Medulla oblongata (tissue), 1 donor: ENCODE results near the gene POLR2A.

ENCODE experiments used
- DNase-seq: peaks from one replicate; pipeline ENCODE4 v3.0.0-alpha.2; 2015; ENCODE audit errors: extremely low spot score

POLR2A gene

DNA sequence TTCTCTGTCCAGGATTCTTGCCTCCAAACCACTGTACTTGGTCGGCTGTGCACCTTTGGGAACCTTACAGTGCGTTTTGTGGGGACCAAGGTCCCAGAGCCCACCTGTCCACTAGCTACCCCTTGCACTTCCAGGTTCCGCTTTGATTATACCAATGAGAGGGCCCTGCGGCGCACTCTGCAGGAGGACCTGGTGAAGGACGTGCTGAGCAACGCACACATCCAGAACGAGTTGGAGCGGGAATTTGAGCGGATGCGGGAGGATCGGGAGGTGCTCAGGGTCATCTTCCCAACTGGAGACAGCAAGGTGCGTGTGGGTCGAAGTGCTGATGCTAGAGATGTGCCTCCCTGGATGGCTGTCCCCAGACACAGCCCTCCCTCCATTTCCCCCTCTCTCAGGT is 18.8 kb downstream of the POLR2A start:
- DNase-seq: no peak

DNA sequence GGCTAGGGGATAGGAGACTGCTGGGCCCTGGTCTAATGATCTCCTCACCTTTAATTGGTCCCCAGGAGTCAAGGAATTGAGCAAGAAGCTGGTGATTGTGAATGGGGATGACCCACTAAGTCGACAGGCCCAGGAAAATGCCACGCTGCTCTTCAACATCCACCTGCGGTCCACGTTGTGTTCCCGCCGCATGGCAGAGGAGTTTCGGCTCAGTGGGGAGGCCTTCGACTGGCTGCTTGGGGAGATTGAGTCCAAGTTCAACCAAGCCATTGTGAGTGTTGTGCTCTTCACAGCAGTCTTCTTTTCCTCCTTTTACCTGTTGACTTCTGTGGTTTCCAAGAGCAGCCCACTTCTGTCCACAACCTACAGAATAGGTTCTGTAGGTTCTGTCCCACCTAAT is 19.4 kb downstream of the POLR2A start:
- no peak for DNase-seq

DNA sequence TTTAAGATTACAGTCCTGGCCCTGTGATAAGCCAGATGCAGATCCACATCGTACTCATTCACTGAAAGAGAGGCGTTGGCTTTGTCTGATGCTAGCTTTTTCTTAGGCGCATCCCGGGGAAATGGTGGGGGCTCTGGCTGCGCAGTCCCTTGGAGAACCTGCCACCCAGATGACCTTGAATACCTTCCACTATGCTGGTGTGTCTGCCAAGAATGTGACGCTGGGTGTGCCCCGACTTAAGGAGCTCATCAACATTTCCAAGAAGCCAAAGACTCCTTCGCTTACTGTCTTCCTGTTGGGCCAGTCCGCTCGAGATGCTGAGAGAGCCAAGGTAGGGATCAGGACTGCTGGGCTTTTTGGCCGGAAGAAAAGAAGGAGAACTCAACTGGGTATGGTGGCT is 24.0 kb downstream of the POLR2A start:
- DNase-seq: no peak

DNA sequence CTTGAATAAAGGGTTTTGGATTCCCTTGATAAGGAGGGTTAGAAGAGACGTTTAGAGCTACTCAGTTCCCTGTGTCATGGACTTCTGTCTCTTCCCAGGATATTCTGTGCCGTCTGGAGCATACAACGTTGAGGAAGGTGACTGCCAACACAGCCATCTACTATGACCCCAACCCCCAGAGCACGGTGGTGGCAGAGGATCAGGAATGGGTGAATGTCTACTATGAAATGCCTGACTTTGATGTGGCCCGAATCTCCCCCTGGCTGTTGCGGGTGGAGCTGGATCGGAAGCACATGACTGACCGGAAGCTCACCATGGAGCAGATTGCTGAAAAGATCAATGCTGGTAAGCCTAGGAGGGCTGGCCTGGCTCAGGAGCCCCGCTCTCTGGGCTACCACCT is 24.7 kb downstream of the POLR2A start:
- no peak for DNase-seq

DNA sequence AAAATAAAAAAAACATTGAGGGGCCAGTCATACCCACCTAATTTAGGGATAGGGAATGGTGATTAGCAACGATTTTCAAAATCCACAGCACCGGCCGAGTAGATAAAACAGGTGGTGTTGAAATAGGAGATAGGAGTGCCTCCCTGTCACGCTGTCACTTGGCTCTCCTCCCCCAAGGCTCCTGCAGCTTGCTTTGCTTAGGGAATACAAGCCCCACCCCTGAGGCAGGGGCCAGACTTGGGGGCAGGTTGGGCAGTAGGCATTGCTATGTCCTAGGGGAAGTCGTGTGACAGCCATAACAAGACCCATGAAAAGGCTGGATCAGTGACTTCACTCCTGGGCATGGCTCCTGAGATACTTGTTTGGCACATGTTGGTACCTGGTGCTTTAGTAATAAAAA is 25.8 kb downstream of the POLR2A start:
- no peak for DNase-seq

DNA sequence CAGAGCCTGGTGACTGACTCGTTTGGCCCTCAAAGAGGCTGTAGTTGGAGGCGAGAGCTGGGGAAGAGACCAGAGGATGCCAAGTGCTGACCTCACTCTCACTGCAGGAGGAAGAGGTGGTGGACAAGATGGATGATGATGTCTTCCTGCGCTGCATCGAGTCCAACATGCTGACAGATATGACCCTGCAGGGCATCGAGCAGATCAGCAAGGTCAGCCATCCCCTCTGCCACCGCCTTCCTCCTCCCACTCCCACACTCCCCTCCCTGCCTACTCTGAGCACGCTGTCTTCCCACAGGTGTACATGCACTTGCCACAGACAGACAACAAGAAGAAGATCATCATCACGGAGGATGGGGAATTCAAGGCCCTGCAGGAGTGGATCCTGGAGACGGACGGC is 26.9 kb downstream of the POLR2A start:
- DNase-seq: no peak

DNA sequence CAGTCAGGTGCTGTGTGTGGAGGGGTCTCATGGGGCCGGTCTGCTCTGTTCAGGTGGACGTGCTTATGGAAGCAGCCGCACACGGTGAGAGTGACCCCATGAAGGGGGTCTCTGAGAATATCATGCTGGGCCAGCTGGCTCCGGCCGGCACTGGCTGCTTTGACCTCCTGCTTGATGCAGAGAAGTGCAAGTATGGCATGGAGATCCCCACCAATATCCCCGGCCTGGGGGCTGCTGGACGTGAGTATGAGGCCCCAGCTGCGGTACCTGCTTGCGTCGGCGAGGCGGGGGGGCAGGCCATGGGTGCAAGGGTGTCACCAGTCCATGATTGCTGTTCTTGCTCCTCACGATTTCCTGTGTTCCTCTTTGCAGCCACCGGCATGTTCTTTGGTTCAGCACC is 27.9 kb downstream of the POLR2A start:
- no peak for DNase-seq

DNA sequence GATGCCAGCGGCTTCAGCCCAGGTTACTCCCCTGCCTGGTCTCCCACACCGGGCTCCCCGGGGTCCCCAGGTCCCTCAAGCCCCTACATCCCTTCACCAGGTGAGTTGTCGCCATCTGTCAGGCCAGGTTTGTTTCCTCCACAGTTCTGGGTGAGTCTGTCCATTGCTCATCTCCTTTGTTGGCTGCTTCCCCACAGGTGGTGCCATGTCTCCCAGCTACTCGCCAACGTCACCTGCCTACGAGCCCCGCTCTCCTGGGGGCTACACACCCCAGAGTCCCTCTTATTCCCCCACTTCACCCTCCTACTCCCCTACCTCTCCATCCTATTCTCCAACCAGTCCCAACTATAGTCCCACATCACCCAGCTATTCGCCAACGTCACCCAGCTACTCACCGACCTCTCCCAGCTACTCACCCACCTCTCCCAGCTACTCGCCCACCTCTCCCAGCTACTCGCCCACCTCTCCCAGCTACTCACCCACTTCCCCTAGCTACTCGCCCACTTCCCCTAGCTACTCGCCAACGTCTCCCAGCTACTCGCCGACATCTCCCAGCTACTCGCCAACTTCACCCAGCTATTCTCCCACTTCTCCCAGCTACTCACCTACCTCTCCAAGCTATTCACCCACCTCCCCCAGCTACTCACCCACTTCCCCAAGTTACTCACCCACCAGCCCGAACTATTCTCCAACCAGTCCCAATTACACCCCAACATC is 28.8 kb downstream of the POLR2A start:
- no peak for DNase-seq

DNA sequence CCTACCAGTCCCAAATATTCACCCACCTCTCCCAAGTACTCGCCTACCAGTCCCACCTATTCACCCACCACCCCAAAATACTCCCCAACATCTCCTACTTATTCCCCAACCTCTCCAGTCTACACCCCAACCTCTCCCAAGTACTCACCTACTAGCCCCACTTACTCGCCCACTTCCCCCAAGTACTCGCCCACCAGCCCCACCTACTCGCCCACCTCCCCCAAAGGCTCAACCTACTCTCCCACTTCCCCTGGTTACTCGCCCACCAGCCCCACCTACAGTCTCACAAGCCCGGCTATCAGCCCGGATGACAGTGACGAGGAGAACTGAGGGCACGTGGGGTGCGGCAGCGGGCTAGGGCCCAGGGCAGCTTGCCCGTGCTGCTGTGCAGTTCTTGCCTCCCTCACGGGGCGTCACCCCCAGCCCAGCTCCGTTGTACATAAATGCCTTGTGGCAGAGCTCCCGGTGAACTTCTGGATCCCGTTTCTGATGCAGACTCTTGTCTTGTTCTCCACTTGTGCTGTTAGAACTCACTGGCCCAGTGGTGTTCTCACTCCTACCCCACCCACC is 29.8 kb downstream of the POLR2A start:
- DNase-seq: no peak

DNA sequence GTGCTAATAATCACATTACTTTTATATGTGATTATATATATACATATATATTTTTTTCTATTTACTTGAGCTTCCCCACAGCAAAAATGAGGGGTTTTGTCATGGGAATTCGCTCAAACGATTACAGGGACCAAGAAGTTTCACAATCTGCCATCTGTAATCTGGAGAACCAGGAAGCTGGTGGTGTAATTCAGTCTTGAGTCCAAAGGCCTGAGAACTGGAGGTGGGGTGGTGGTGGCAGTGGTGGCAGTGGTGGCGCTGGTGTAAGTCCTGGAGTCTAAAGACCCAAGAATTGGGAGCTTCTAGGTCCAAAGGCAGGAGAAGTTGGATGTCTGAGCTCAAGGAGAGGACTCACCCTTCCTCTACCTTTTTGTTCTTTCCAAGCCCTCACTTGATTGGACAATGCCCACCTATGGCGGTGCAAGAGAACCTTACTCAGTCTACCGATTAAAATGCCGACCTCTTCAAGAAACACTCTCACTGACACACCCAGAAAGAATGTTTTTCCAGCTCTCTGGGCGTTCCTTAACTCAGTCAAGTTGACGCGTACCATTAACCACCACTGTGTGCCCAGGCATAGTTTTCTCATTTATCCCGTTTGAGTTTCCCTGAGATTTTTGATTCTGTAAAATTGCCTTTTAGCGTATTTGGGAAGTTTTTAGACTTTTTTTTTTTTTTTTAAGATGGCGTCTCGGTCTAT is 31.9 kb downstream of the POLR2A start:
- no peak for DNase-seq

DNA sequence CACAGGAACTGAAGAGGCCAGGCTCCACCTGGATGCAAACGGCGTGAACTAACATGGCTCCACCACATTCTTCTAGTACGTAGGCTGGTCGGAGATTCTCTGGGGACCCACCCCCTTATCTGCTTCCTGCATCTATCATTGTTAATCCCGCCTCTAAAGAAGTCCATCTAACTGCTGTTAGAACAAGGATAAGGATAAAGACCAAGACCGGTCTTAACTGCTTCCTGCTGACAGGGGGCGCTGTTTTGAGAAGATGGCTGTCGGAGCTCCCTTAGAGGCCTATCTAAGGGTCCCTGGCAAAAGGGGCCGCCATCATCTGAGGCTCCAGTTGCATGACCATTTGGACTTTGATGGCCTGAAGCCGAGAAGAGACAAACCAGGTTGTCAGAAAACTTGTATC is 38.9 kb downstream of the POLR2A start:
- DNase-seq: no peak

DNA sequence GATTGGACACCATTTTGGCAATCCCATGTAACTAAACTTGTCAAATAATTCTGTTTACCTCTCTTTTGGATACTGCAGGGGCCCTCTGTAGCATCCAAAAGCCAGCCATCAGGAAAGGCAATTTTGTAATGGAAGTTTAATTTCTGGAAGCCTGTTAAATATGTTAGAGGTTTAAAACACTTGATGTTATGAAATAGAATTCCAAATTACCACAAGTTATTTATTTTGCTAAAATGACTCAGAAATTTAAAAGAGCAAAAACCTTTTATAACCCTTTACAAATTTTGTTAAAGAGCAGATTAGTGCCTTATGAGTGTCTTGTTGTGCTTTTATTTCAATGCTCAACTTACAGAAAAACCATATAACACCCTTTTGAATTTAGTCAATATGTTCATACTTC is 44.7 kb downstream of the POLR2A start:
- DNase-seq: no peak

DNA sequence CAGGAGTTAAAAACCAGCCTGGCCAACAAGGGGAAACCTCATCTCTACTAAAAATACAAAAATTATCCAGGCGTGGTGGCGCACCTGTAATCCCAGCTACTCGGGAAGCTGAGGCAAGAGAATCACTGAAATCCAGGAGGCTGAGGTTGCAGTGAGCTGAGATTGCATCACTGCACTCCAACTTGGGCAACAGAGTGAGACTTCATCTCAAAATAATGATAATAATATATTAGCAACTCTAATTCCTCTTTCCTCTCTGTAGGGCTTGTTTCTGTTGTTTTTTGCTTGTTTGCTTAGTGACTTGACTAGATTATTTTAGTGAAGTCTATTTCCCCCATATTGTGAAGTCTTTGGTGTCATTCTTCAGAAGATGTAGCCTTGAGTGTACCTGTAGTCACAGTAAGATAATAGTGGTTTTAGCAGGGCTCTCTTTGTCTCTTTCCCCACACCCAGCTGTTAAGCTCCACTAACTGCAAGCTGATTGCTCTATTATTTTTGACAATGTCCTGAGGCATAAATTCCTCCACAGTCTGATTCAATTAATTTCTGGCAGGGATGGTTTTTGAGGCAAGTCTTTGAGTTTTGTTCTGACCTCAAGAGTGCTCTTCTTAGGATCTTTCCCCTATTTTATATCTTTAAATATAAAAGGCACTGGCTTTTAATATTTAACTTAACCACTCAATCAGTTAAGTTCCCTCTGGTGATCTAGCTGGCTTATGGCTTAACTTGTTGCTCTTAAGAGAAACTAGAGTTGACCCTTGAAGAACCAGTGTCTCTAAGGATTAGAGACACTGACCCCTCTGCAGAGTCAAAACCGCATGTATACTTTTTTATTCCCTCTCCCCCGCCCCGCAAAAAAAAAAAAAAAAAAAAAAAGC is 46.1 kb downstream of the POLR2A start:
- DNase-seq: no peak

DNA sequence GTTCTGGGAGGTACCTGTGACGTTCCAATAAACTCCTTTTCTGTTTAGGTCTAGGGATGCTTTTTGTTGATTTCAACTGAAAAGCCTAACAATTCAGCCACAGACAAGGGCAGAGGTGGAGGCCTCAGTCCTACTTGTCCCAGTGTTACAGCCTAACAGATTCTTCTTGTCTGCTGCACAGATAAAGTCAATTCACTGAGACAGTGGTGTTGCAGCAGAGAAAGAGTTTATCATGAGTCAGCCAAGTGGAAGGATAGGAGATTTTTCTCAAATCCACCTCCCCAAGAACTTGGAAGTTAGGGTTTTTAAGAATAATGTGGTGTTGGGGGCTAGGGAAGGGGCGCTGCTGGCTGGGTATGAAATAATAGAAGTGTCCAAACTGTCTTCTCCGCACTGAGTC is 53.9 kb downstream of the POLR2A start:
- no peak for DNase-seq

DNA sequence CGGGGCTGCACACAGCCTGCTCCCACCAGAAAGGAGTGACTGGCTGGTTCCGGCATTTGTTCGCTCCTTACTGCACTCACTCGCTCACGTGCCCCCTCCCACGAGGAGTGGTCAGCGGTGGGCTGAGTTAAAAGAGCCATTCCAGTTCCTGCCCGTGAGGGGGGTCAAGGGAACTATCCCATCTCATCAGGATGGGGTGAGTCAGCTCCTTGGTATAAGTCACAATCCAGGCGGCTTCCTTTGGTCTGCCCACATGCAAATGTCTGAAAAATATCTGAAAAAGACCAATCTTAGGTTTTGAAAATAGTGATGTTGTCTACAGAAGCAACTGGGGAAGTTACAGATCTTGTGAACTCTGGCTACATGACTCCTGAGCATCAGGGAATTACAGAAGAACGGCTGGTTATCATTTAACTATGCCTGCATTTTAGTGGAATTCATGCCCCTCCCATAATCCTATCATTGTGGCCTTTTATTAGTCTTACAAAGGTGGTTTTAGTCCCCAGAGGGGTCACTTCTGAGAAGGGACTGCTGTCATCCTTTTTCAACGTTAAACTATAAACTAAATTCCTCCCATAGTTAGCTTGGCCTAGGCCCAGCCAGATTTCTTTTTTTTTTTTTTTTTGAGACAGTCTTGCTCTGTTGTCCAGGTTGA is 54.9 kb downstream of the POLR2A start:
- no peak for DNase-seq

DNA sequence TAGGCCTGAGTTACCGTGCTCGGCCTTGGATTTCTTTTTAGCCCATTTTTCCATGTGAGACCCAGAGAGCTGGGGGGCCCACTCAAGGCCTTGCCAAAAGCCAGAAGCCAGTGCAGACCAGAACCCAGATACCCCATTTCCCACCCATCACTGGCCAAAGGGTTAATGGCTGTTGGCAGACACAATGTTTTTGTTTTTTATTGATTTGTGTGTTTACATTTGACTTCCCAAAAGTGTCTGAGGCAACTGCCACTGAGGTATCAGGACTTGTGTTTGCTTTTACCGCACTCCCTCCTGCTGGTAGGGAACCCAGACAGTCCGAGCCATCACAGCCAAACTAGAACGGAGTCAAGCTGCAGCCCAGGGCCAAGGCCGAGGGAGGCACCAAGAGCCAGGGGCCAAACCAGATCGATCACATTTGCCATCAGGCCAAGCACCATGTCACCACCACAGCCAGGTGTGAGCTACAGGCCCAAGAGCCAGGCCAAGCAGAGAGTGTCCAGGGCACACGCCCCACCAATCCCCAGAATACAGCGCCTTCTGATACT is 57.0 kb downstream of the POLR2A start:
- DNase-seq: no peak

DNA sequence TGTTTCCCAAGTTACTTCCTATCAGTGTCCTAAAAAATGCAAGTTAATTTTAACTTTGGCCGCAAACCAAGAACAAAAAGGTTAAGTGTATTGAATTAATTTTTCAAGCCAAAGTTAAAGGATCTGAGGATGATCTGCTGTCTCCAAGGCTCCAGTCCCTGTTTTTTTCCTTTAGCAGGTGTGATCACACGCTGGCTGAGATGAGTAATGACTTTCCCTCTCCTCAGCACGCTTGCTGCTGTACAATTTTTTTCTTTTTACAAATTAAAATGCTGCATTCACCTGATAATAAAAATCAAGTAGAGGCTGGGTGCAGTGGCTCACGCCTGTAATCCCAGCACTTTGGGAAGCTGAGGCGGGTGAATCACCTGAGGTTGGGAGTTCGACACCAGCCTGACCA is 60.7 kb downstream of the POLR2A start:
- DNase-seq: no peak

DNA sequence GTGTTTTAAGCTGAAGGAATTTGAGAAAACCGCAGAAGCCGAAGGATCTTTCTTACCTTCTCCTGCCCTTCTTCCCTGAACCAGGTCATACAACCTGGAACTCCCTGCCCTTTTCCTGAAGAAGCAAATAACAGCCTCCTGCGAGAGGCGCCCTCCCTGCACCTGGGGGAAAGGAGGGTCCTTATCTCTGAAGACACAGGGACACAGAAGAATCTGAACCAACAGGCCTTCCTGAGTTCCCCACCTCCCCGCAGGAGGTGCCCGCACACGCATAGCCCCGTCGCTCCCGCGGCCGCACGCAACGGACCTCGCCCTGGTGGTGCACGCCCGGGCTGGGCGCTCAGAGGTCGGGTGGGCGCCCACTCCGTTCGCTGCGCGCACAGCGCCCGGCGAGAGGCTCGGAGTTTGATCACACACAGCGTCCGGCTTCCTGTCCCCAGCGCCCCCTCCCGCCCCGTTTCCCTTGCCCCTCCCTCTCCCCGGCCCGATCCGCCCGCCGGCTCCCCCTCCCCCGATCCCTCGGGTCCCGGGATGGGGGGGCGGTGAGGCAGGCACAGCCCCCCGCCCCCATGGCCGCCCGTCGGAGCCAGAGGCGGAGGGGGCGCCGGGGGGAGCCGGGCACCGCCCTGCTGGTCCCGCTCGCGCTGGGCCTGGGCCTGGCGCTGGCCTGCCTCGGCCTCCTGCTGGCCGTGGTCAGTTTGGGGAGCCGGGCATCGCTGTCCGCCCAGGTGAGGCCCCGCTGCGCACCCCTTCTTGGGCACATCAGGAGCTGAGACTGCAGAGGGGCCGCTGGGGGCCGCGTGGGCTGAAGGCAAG is 64.6 kb downstream of the POLR2A start, which contains the start of gene TNFSF12:
TSS of gene TNFSF12 (plus strand) at position 474 of the 816 bp plus-strand sequence. CDS start at position 570, 96 bp downstream.
- peak; percentile 50 for DNase-seq
